Caco-2 (cell line): Measurements from ENCODE around the gene STK40. TPM values are rescaled to one million over a fixed set of nuclear protein-coding genes. Genes with fewer than 3 reads are reported as not detected.

ENCODE experiments used
- BruUV-seq: library from RNA; stranded (reverse); fragments of 400-500 nt; replicated peaks from 2 replicates; lab custom pipeline; 2021; lab: Mats Ljungman, UMichigan
- CTCF ChIA-PET: fragments of 300-600 bp; sonication (Branson Sonifier 250); formaldehyde crosslinking; loops from one replicate; lab custom pipeline; 2022; ENCODE audit warnings: antibody characterized with exemption; lab: Charles Lee
- POLR2A ChIA-PET: fragments of 300-600 bp; sonication (Branson Sonifier 250); formaldehyde crosslinking; loops from one replicate; lab custom pipeline; 2022; ENCODE audit warnings: antibody characterized with exemption; lab: Charles Lee
- DNase-seq, 2 experiments: peaks; one replicate each; pipeline versions ENCODE4 v3.0.0 to v3.0.0-alpha.2; 2020 to 2022
- H3K27me3 ChIP-seq: replicated peaks from 2 replicates; pipeline ENCODE4 v1.6.0; 2011; ENCODE audit warnings: low read length; ENCODE audit not compliant: control insufficient read depth, insufficient read depth
- H3K36me3 ChIP-seq: 2 replicates; pipeline ENCODE4 v1.5.1; 2011; ENCODE audit warnings: low read length; ENCODE audit not compliant: control insufficient read depth, insufficient read depth
- H3K4me1 ChIP-seq: fragments of 250-450 bp; sonication (Bioruptor Pico); 2 replicates; pipeline ENCODE4 v1.5.1; 2020; ENCODE audit warnings: mild to moderate bottlenecking
- H3K4me3 ChIP-seq: 2 replicates; pipeline ENCODE4 v1.5.1; 2011; ENCODE audit warnings: low read depth, mild to moderate bottlenecking, control low read depth, low read length
- H3K9me3 ChIP-seq: fragments of 250-450 bp; sonication (Bioruptor Pico); 2 replicates; pipeline ENCODE4 v1.5.1; 2020; ENCODE audit warnings: mild to moderate bottlenecking, moderate library complexity
- H3K27ac Mint-ChIP-seq: one replicate; pipeline ENCODE4 v1.8.0; 2022; ENCODE audit warnings: mixed read lengths; ENCODE audit not compliant: unreplicated experiment
- H3K27me3 Mint-ChIP-seq: one replicate; pipeline ENCODE4 v1.8.0; 2022; ENCODE audit warnings: mixed read lengths; ENCODE audit not compliant: insufficient read depth, unreplicated experiment
- H3K36me3 Mint-ChIP-seq: one replicate; pipeline ENCODE4 v1.8.0; 2022; ENCODE audit warnings: mild to moderate bottlenecking, mixed read lengths; ENCODE audit not compliant: insufficient read depth, unreplicated experiment
- H3K4me1 Mint-ChIP-seq: one replicate; pipeline ENCODE4 v1.8.0; 2022; ENCODE audit warnings: low read depth, mixed read lengths; ENCODE audit not compliant: unreplicated experiment
- H3K4me3 Mint-ChIP-seq: one replicate; pipeline ENCODE4 v1.8.0; 2022; ENCODE audit warnings: mild to moderate bottlenecking, moderate library complexity, mixed read lengths; ENCODE audit not compliant: unreplicated experiment
- H3K9me3 Mint-ChIP-seq: one replicate; pipeline ENCODE4 v1.8.0; 2022; ENCODE audit warnings: mixed read lengths; ENCODE audit not compliant: unreplicated experiment
- intact Hi-C: fragments of 100-400 bp; cut with micrococcal nuclease; formaldehyde crosslinking; loops from one replicate; pipeline ENCODE4 v1.10.0; 2022; ENCODE audit not compliant: unreplicated experiment
- total RNA-seq: library from RNA; stranded (reverse); gene quantifications from 2 replicates; pipeline ENCODE4 v1.2.3, GENCODE V29; 2022
- TF ChIP-seq, protein P1 (sequence below), 2 experiments: fragments of 200-600 bp in 1 of 2; IDR thresholded peaks; 1 replicate in 1 of 2; 2 replicates in 1 of 2; pipeline versions ENCODE4 v1.5.1 to v1.8.0; 2011 to 2022; ENCODE audit warnings: antibody characterized with exemption in 1 of 2, control low read depth in 1 of 2, inconsistent platforms in 1 of 2, low read depth in 1 of 2, low read length in 1 of 2, mild to moderate bottlenecking in 1 of 2, moderate library complexity in 1 of 2; ENCODE audit not compliant: insufficient read depth in 1 of 2, severe bottlenecking in 1 of 2, unreplicated experiment in 1 of 2

STK40 gene
- total RNA-seq, 1 experiment from 2014 or later: 29.7 TPM

DNA sequence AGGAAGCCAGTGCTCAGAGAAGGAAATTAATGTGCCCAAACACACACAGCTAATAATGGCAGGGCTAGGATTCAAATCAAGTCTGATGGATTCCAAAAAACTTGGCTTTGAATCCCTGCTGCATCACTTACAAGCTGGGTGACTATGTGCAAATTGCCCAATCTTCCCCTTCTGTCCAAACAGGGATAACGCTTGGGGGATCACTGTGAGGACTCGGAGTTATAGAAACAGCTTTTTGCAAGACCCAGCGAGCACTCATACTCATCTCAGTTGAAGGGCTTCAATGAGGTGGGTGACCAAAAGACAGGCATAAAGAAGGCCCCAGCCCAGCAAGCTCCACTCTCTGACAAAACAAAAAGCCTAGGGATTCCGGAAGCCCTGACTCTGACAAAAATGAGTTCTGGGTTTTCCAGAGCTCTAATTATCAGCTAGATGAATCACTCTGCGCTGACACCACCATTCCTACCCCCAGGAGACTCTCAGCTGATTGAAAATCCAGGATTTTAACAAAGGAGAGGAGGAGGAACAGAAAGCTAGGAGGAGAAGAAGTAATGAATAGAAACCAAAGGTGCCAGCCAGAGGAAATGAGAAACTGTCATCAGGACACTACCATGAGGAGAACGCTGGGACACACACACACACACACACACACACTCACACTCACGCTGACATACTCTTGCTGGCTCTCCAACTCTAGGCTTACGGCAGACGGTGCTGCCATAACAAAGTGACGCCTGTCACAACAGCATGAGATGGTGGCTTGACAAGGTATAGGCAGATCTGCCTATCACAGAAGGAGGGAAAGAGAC, 1.6 kb upstream of the STK40 start:
- Mint-ChIP-seq H3K36me3 (peaks cover 24% of the 10 kb centered on the region), H3K27ac (peak overlapping the region; percentile 100), H3K27me3 (no peaks in the 10 kb centered on the region), H3K9me3 (no peaks in the 10 kb centered on the region), H3K4me3 (peak overlapping the region; percentile 79), H3K4me1 (peaks cover 26% of the 10 kb centered on the region)
- no peak for DNase-seq
- no peaks in the 10 kb centered on the region for H3K9me3 ChIP-seq
- POLR2A ChIA-PET: interaction anchor here (0.8 to 1.7 kb wide), 7 partner anchors 10 to 164 kb away, joined by 3 to 26 read pairs (median 5); partner anchors contain the start of genes LSM10, MRPS15, OSCP1 and SH3D21
- intact Hi-C loops: loop anchor here (5.0 to 10.0 kb wide), 2 partner anchors 35 to 163 kb away; partner anchors contain the start of gene THRAP3
- TF ChIP-seq, protein P1, sequence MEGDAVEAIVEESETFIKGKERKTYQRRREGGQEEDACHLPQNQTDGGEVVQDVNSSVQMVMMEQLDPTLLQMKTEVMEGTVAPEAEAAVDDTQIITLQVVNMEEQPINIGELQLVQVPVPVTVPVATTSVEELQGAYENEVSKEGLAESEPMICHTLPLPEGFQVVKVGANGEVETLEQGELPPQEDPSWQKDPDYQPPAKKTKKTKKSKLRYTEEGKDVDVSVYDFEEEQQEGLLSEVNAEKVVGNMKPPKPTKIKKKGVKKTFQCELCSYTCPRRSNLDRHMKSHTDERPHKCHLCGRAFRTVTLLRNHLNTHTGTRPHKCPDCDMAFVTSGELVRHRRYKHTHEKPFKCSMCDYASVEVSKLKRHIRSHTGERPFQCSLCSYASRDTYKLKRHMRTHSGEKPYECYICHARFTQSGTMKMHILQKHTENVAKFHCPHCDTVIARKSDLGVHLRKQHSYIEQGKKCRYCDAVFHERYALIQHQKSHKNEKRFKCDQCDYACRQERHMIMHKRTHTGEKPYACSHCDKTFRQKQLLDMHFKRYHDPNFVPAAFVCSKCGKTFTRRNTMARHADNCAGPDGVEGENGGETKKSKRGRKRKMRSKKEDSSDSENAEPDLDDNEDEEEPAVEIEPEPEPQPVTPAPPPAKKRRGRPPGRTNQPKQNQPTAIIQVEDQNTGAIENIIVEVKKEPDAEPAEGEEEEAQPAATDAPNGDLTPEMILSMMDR (IDR thresholded peaks at IDR 0.05; ENCODE audit: insufficient read depth in 1 of 2, low read depth in 1 of 2, low read length in 1 of 2, severe bottlenecking in 1 of 2, unreplicated experiment in 1 of 2): no peak
- H3K27me3 ChIP-seq: no peaks in the 10 kb centered on the region
- peaks cover 16% of the 10 kb centered on the region; the same call in 1 of the 2 replicates for H3K4me1 ChIP-seq
- CTCF ChIA-PET: no interaction called here
- BruUV-seq: no TSS peak
- H3K36me3 ChIP-seq: no peaks in the 10 kb centered on the region; the same call in 1 of the 2 replicates
- H3K4me3 ChIP-seq: peak overlapping the region; percentile 35

DNA sequence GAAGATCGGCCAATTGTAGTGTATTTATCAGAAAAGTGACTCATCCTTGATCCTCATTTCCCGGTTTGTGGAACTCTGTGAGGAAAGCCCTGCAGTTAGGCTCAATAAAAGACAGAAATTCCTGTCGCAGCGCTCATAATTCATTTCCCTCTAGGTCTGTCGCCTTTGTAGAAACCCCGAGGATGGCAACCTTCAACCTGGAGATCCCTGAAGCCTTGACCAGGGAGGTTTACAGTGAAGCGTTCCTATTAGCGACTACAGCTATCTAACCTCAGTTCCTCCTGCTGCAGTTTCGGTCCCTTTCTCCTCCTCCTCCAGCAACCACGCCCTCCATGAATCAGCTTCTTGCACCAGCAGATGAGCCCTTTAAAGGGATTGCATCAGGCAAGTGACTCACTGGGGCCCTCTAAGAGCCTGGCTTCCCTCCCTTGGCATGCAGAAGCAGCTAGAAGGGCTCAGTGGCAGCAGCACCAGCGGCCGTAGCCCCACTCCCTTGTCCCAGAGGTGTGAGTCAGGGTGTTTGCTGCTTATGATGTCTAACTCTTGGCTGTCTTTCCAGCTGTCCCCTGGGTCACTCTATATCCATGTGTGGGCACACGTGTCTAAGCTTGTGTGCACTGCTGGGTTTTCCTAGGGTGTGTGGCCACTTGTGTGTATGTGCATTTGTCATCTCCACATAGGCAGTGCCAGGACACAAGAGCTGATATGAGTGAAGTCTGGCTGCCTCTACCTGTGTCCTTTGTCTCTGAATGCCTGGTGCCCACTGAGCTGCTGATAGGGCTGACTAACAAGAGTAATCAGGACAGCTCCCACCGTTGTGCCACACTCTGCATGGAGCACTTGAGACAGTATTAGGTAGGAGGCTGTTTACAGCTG, 779 bp upstream of the STK40 start:
- Mint-ChIP-seq H3K4me3 (peak overlapping the region; percentile 79), H3K9me3 (no peaks in the 10 kb centered on the region), H3K27me3 (no peaks in the 10 kb centered on the region), H3K36me3 (peaks cover 22% of the 10 kb centered on the region), H3K4me1 (peaks cover 26% of the 10 kb centered on the region), H3K27ac (peak overlapping the region; percentile 100)
- TF ChIP-seq, protein P1 (IDR thresholded peaks at IDR 0.05; ENCODE audit: insufficient read depth in 1 of 2, low read depth in 1 of 2, low read length in 1 of 2, severe bottlenecking in 1 of 2, unreplicated experiment in 1 of 2): no peak
- intact Hi-C loops: loop anchor here (1.0 to 10.0 kb wide), 3 partner anchors 11 to 162 kb away; partner anchors contain the start of genes LSM10 and THRAP3
- POLR2A ChIA-PET: interaction anchor here (0.6 to 2.1 kb wide), 12 partner anchors 9 to 520 kb away, joined by 3 to 26 read pairs (median 5); partner anchors contain the start of genes LSM10, MRPS15, OSCP1 and SH3D21
- CTCF ChIA-PET: no interaction called here
- peaks cover 16% of the 10 kb centered on the region; the same call in 1 of the 2 replicates for H3K4me1 ChIP-seq
- H3K4me3 ChIP-seq: peak overlapping the region; percentile 35
- peak; percentile 88 to 94 for DNase-seq
- H3K9me3 ChIP-seq: no peaks in the 10 kb centered on the region
- H3K27me3 ChIP-seq: no peaks in the 10 kb centered on the region
- no peaks in the 10 kb centered on the region; the same call in 1 of the 2 replicates for H3K36me3 ChIP-seq
- TSS peak; percentile 86 for BruUV-seq
